ENCODE results near the gene DTHD1.
A peak's percentile ranks its signal among the peaks of the same experiment; 100 is the strongest.

Gene DTHD1

GRCh38 chr4:36273276-36273675, 8.1 kb upstream of the DTHD1 start:
- FAIRE-seq, result no peak

GRCh38 chr4:36274158-36274557, 7.3 kb upstream of the DTHD1 start:
- no peak for FAIRE-seq

- no peak for FAIRE-seq
These were observed 3.9 kb upstream of the DTHD1 start for GRCh38 chr4:36277533-36277932.

GRCh38 chr4:36278789-36279188, 2.6 kb upstream of the DTHD1 start:
- no peak for FAIRE-seq

GRCh38 chr4:36280555-36280954, 861 bp upstream of the DTHD1 start:
- no peak for FAIRE-seq

- no peak for FAIRE-seq
These were observed 1.2 kb downstream of the DTHD1 start for GRCh38 chr4:36282503-36283030.

- FAIRE-seq, result no peak
These were observed 2.6 kb downstream of the DTHD1 start for GRCh38 chr4:36283912-36284465.

- no peak for FAIRE-seq
These were observed 4.5 kb downstream of the DTHD1 start for GRCh38 chr4:36285784-36286480.

GRCh38 chr4:36286481-36286871, 5.1 kb downstream of the DTHD1 start:
- no peak for FAIRE-seq

GRCh38 chr4:36288731-36289426, 7.5 kb downstream of the DTHD1 start:
- peak; percentile 28 for FAIRE-seq

- FAIRE-seq, result no peak
These were observed 9.2 kb downstream of the DTHD1 start for GRCh38 chr4:36290641-36291040.

GRCh38 chr4:36292556-36293188, 11.3 kb downstream of the DTHD1 start:
- no peak for FAIRE-seq

- FAIRE-seq, result no peak
These were observed 19.7 kb downstream of the DTHD1 start for GRCh38 chr4:36301127-36301526.

GRCh38 chr4:36303426-36304137, 22.2 kb downstream of the DTHD1 start:
- FAIRE-seq, result no peak

GRCh38 chr4:36304138-36304681, 22.8 kb downstream of the DTHD1 start:
- FAIRE-seq, result no peak

GRCh38 chr4:36308150-36308549, 26.7 kb downstream of the DTHD1 start:
- no peak for FAIRE-seq

- no peak for FAIRE-seq
These were observed 28.8 kb downstream of the DTHD1 start for GRCh38 chr4:36310216-36310615.

- no peak for FAIRE-seq
These were observed 29.4 kb downstream of the DTHD1 start for GRCh38 chr4:36310793-36311192.

GRCh38 chr4:36312511-36312910, 31.1 kb downstream of the DTHD1 start:
- no peak for FAIRE-seq

- no peak for FAIRE-seq
These were observed 31.9 kb downstream of the DTHD1 start for GRCh38 chr4:36313301-36313700.

- FAIRE-seq, result no peak
These were observed 32.3 kb downstream of the DTHD1 start for GRCh38 chr4:36313703-36314102.

GRCh38 chr4:36316607-36317006, 35.2 kb downstream of the DTHD1 start:
- no peak for FAIRE-seq

GRCh38 chr4:36317721-36318120, 36.3 kb downstream of the DTHD1 start:
- FAIRE-seq, result no peak
